Posterior vena cava (tissue), 2 donors: ENCODE data around the gene ZNF521. TPM values are rescaled to one million over a fixed set of nuclear protein-coding genes. Genes with fewer than 3 reads are reported as not detected.

Experiments
- DNase-seq: peaks from one replicate; pipeline ENCODE4 v3.0.0-alpha.2; 2020; ENCODE audit warnings: low spot score
- intact Hi-C, 2 donors: fragments of 100-400 bp; cut with DNase I; formaldehyde crosslinking; loops; one replicate each; pipeline versions ENCODE4 v1.14.1 to v1.14.2; 2022 to 2023
- total RNA-seq, 2 donors: library from RNA; stranded (reverse); fragmentation: NEBNext Ultra II Directional; extraction: Animal tissue kit (Norgen Biotek cat#: 25700); gene quantifications; one replicate each; pipeline ENCODE4 v1.2.1, GENCODE V29; 2021
- donor health status: DM: yes; HTN: yes; CAD: no.
- donor health status: DM: yes; HTN: yes; CAD: no.

Gene ZNF521
- total RNA-seq, 2 donors from 2014 or later = 29.0 to 44.5 TPM

GRCh38 chr18:25164211-25164847, 187.6 kb downstream of the ZNF521 start:
- intact Hi-C loops = loop anchor here in 1 of 2 donors (10.0 kb wide), 1 partner anchor 190 kb away; the partner anchor contains the start of gene ZNF521
- DNase-seq = no peak

GRCh38 chr18:25153426-25153825, 198.5 kb downstream of the ZNF521 start:
- no peak for DNase-seq
- intact Hi-C loops = no loop called here

- no peak for DNase-seq
- intact Hi-C loops = no loop called here
Measured at GRCh38 chr18:25147877-25148488, 204.0 kb downstream of the ZNF521 start.

- no peak for DNase-seq
- intact Hi-C loops = no loop called here
Measured at GRCh38 chr18:25146512-25146910, 205.5 kb downstream of the ZNF521 start.

- intact Hi-C loops = no loop called here
- DNase-seq = no peak
Measured at GRCh38 chr18:25145731-25146511, 206.0 kb downstream of the ZNF521 start.

GRCh38 chr18:25144820-25145219, 207.1 kb downstream of the ZNF521 start:
- intact Hi-C loops = no loop called here
- DNase-seq = no peak

GRCh38 chr18:25141886-25142285, 210.1 kb downstream of the ZNF521 start:
- intact Hi-C loops = no loop called here
- no peak for DNase-seq

- intact Hi-C loops = no loop called here
- no peak for DNase-seq
Measured at GRCh38 chr18:25141399-25141798, 210.6 kb downstream of the ZNF521 start.

GRCh38 chr18:25140962-25141308, 211.0 kb downstream of the ZNF521 start:
- intact Hi-C loops = no loop called here
- no peak for DNase-seq

GRCh38 chr18:25140124-25140961, 211.6 kb downstream of the ZNF521 start:
- no peak for DNase-seq
- intact Hi-C loops = no loop called here

- DNase-seq = no peak
- intact Hi-C loops = no loop called here
Measured at GRCh38 chr18:25137197-25137472, 214.8 kb downstream of the ZNF521 start.

- no peak for DNase-seq
- intact Hi-C loops = no loop called here
Measured at GRCh38 chr18:25136416-25137196, 215.4 kb downstream of the ZNF521 start.

- intact Hi-C loops = no loop called here
- DNase-seq = no peak
Measured at GRCh38 chr18:25134861-25135260, 217.1 kb downstream of the ZNF521 start.

GRCh38 chr18:25133879-25134278, 218.1 kb downstream of the ZNF521 start:
- DNase-seq = no peak
- intact Hi-C loops = no loop called here

GRCh38 chr18:25132786-25133496, 219.0 kb downstream of the ZNF521 start:
- no peak for DNase-seq
- intact Hi-C loops = no loop called here

- intact Hi-C loops = no loop called here
- DNase-seq = no peak
Measured at GRCh38 chr18:25126751-25127150, 225.2 kb downstream of the ZNF521 start.

- no peak for DNase-seq
- intact Hi-C loops = no loop called here
Measured at GRCh38 chr18:25125680-25126079, 226.3 kb downstream of the ZNF521 start.

- no peak for DNase-seq
- intact Hi-C loops = no loop called here
Measured at GRCh38 chr18:25123438-25124232, 228.3 kb downstream of the ZNF521 start.
